ENCODE data around the gene CYP46A1.

DNA sequence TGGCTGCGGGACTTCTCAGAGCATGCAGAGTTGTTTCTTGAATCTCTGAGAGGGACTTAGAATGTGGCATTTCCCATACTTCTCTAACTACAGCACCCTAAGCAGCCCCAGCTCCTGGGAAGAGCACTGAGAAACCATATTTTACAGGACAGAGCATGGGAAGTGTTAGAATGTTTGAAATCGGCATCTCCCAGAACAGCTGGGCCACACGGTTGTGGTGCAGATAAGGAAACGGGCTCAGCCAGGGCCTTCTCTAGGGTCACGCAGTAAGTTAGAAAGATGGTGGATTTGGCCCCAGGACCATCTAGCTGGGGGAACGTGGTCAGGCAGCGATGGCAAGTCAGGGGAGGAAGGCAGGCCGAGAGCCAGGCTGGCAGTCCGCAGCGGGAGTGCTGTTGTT, 49.7 kb upstream of the CYP46A1 start:
- no peak for TF ChIP-seq CTCF (IDR thresholded peaks at IDR 0.05 in 4 of 5, conservative IDR thresholded peaks at IDR 0.05 in 1 of 5)
- no peak for TF ChIP-seq POLR2A (IDR thresholded peaks at IDR 0.05)
